Subcutaneous preadipocyte (primary cell): ENCODE measurements around the gene OR4D1. TPM values are rescaled to one million over a fixed set of nuclear protein-coding genes. Genes with fewer than 3 reads are reported as not detected.

Experiments
- total RNA-seq: library from RNA; depleted of rRNA; stranded (reverse); fragments of >200 nt; gene quantifications from 2 replicates; pipeline ENCODE4 v1.2.3, GENCODE V29; 2012

OR4D1 gene
- total RNA-seq = not detected in 2 replicates

DNA sequence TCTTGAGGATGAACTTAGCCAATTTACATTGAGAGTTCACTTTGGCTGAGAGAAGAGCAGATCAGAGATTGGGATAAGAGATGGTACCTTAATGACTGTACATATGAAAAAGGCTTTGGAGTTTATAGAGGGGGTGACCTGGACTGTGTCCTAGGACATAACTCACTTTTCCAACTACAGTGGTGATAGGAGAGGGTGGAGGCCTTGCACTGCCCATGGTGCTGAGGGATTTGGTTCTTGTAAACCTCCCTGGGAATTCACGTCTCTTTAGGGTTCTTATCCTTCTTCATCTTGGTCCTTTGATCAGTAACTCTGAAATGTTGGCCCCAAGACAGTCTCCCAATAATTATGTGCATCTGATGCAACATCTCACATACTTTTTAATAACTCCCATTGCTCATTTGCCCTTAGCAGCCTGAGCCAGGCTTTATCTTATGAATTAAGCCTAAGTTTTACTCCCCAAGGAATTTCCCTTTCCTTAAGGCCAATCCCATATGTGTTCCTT is at the start of gene OR4D1:
Gene OR4D1, plus strand, starts transcription at position 455 of the 505 bp plus-strand sequence. CDS start 6,770 bp downstream, outside the sequence.

DNA sequence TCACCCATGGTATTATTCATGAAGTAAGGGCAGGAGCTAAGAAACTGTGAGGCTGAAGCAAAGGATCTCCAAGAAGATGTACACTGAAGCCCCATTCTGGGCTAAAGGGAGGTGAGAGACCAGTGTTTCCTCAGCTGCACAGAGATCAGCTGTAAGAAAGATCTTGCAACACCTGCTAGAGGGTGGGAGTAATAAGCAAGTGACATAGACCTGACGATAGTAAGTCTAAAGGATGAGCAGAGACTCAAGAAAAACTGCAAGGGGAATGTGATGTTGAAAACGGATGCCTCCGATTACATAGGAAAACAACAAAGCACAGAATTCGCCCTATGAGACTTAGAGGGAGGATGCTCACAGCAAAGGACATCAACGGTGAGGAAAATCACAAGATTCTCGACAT is 18.5 kb downstream of the OR4D1 start, which contains the start of gene OR4D2:
Gene OR4D2, plus strand, starts transcription at position 301 of the 400 bp plus-strand sequence. CDS start 2,674 bp downstream, outside the sequence.

DNA sequence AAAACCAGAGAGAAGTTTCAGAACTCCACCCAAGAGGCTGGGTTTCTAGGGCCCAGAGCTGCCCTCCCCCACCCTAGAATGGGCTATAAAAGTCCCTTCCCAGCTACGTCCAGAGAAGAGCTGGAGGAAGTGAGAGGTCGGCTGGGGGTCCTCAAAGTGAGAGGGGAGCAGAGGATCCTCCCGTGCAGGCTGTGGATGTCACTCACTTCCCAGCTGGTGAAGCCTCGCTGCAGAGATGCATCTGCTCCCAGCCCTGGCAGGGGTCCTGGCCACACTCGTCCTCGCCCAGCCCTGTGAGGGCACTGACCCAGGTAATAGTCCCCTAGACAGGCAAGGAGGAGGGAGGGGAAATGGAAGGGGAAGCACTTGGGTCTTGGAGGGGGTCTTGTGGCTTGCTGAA is 44.4 kb downstream of the OR4D1 start, which contains the start of gene EPX:
Gene EPX, plus strand, starts transcription at position 115 of the 400 bp plus-strand sequence. Its CDS starts 121 bp downstream, at position 236.

Other genes with a start within 250 kb of the OR4D1 start
- 13.5 and 15.8 TPM in 2 replicates for gene CUEDC1, start 193.0 kb upstream of the OR4D1 start, total RNA-seq
- gene VEZF1, start 160.1 kb upstream of the OR4D1 start, total RNA-seq = 32.0 and 43.8 TPM in 2 replicates
- 349 and 447 TPM in 2 replicates for gene SRSF1, start 141.1 kb upstream of the OR4D1 start, total RNA-seq
- 7.0 and 9.0 TPM in 2 replicates for gene DYNLL2, start 65.0 kb upstream of the OR4D1 start, total RNA-seq
- gene OR4D2, start 18.6 kb downstream of the OR4D1 start, total RNA-seq = not detected in 2 replicates
- not detected in 2 replicates for gene EPX, start 44.3 kb downstream of the OR4D1 start, total RNA-seq
- 10.7 and 10.9 TPM in 2 replicates for gene MKS1, start 70.9 kb downstream of the OR4D1 start, total RNA-seq
- gene LPO, start 90.2 kb downstream of the OR4D1 start, total RNA-seq = not detected in 2 replicates
- under 0.01 TPM in 1 of 2 replicates, not detected in the other for gene MPO, start 132.6 kb downstream of the OR4D1 start, total RNA-seq
- gene TSPOAP1, start 180.4 kb downstream of the OR4D1 start, total RNA-seq = under 0.01 TPM in 1 of 2 replicates, not detected in the other
- gene SUPT4H1, start 203.8 kb downstream of the OR4D1 start, total RNA-seq = 41.1 and 44.8 TPM in 2 replicates